Activated CD8-positive, alpha-beta memory T cell treated with anti-CD3 and anti-CD28 coated beads for 1 hour (primary cell): ENCODE measurements around the gene ARAP3.
"Not testable (repeated sequence)": the region's sequence is repeated elsewhere in the genome, so short reads cannot be mapped to it uniquely, and the experiment has no call there.

Source experiments
- DNase-seq, 2 donors: peaks; one replicate each; pipeline ENCODE4 v3.0.0-alpha.2; 2020; ENCODE audit warnings: low read depth in 1 of 2; ENCODE audit errors: extremely low read depth in 1 of 2

The ARAP3 gene

DNA sequence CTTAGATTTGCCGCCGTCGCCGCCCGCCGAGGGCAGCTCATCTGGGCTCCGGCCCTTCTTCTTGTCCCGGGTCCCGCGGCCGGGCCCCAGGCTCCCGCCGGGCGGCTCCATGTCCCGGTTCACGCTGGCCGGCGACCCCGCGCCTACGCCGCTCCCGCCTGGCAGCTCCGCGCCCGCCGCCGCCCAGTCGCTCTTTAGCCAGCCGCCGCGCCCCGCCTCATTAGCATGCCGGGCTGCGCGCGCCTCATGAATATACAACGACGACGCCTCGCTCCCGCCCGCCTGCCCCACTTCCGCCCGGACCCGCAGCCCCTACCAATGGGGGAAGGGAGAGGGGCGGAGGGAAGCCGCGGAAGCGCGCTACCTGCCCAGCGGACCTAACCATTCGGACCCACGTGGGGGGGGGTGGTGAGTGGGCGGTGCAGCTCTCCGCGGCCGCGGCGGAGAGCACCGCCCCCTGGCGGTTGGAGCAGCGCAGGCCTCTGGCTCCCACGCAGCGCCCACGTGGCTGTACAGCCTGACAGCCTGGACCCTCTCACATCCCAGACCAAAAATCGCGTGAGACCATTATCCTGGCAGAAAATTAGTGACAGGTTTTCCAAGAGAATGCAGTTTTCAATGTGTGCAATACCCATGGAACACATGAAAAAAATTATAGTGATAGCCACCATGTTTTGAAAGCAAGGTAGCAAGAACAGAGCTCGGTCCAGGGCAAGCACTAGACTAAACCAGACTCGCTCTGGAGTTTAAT lies 63.1 kb downstream of the ARAP3 start, which contains the start of gene DIAPH1:
Gene DIAPH1 (minus strand): TSS at position 197 of the 751 bp plus-strand sequence. CDS start 86 bp downstream, at position 111.
- peak; percentile 95 to 98 for DNase-seq

- peak in 1 of 2 donors; percentile 24 for DNase-seq
Observed at GRCh38 chr5:141618030-141618803, 63.8 kb downstream of the ARAP3 start.

DNA sequence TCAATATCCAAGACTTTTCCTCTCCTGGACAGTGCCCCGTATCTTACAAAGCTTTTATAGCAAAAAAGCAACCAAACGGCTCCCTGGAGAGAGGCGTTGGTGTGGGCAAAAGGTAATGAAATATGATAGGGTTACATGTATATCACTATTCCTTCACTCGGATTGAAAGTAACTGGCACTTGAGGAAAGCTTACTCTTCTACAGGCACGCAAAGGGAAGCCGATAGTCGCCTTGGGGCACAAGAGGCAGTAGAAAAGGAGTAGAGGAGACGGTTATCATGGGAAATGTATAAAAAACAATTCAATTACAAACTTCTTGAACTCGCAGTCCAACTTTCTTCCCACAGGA lies 64.4 kb downstream of the ARAP3 start:
- DNase-seq: no peak

DNA sequence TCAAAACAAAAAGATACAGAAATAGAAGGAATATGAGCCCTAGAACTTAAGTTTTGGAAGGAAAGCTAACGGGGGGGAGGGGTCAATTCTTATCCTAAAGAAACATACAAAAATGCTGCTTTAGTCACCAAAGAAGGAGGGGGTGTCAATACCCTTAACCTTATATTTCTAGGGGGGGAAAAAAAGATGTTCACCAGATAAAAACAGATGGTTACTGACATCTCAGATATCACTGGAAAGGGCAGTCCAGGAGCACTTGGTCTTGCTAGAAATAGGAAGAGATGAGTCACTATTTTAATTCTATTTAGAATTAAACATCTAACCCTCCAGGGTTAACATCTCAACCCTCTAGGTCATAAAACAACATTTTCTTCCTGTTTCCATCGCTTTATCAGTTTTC lies 64.9 kb downstream of the ARAP3 start:
- DNase-seq: no peak

GRCh38 chr5:141615991-141616720 lies 65.9 kb downstream of the ARAP3 start:
- no peak for DNase-seq

DNA sequence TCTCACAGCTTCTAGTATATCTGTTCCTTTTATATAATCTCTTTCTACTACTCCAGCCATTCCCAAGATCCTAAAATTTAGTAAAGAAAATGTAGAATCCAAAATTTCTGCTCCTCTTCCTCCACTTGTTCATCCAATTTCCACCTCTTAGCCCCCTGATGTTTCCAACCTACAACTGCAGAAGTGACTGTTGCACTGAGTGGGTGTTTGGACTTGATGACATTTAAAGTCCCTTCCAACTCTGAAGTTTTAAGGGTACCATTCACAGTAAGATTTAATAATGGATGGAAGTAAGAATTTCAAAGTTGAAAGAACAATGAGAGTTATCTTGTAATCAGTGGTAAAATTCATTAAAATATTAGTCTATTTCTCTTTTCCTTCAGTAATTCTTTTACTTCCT lies 68.7 kb downstream of the ARAP3 start:
- DNase-seq: no peak

DNA sequence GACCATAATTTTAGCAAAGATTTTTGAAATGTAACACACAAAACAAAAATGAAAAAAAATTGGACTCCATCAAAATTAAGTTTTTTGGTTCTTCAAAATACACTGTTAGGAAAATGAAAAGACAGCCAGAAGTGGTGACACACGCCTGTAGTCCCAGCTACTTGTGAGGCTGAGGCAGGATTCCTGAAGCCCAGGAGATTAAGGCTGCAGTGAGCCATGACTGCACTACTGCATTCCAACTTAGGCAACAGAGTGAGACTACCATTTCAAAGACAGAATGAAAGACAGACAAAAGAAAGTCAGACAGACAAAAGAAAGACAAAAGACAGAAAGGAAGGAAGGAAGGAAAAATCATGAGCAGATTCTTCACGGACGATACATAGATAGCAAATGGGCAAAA lies 70.7 kb downstream of the ARAP3 start:
- DNase-seq: no peak

DNA sequence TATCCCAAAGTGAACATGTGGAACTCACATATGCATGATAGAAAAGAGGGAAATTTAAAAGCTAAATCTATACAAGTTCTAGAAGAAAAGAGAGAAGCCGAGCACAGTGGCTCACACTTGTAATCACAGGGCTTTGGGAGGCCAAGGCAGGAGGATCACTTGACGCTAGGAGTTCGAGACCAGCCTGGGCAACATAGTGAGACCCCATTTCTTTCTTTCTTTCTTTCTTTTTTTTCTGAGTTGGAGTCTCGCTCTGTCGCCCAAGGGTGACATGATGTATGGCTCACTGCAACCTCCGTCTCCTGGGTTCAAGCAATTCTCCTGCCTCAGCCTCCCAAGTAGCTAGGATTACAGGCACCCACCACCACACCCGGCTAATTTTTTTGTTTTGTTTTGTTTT lies 72.1 kb downstream of the ARAP3 start:
- not testable (repeated sequence) for DNase-seq

DNA sequence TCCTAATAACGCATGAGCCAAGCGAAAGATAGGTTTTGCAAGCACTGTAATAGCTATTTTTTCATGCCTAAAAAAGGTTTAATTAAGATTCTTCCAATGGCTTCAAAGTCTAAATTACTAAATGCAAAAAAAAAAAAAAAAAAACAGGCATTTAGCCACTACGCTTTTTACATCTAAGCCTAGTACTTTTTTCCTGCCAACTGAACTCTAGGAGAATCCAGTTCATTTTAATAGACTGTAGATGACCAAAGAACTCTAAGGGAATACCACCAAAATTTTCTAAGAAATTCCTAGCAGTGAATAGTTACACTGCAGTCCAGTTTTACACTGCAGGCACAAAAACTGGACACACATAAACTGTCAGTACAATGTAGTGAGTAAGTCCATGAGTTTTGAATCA lies 73.0 kb downstream of the ARAP3 start:
- DNase-seq: no peak

GRCh38 chr5:141608557-141608956 lies 73.5 kb downstream of the ARAP3 start:
- DNase-seq: no peak

GRCh38 chr5:141608046-141608445 lies 74.0 kb downstream of the ARAP3 start:
- no peak for DNase-seq

DNA sequence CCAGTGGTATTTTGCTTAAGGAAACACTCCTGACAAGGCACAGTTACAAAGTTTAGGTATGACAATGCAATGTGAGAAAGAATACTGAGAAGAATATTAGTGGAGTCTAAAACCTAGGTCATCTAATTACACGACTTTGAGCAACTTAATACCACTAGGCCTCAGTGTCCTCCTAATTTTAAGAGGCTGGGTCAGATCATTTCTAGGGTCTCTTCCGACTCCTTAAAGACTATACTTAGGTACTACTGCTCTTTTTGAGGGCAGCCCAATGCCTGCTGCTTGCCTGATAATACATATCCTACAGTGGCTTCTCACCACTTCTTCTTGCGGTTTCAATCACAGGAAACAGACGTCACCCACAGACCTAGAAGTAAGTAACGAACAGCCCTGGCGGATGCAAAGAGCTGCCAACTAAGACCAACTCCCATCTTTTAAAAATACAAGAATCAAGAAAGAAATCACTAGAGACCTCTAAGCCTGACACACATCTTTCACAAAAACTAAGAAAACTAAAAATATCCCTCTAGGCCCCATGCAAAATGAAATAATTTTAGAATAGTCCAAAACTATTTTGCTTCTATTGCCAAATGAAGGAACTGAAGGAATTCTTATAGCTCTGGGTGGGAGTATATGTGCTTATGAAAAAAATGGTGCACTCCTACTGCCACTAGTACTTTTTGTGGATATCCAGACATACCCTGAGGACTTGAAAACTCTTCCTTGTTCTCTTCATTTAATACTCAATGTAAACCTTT lies 76.3 kb downstream of the ARAP3 start:
- DNase-seq: peak; percentile 44 to 46

GRCh38 chr5:141603923-141604717 lies 77.9 kb downstream of the ARAP3 start:
- DNase-seq: no peak
